Neural progenitor cell (in vitro differentiated cells): ENCODE data around the gene TPGS1. TPM values are rescaled to one million over a fixed set of nuclear protein-coding genes. Genes with fewer than 3 reads are reported as not detected.

Source experiments
- DNase-seq: peaks from one replicate; pipeline ENCODE4 v3.0.0-alpha.2; 2016; ENCODE audit warnings: low spot score
- H2AFZ ChIP-seq: fragments of 200-600 bp; sonication (generic); replicated peaks from 2 replicates; pipeline ENCODE4 v1.6.1; 2016; ENCODE audit warnings: antibody characterized with exemption
- H3F3A ChIP-seq: fragments of 200-600 bp; sonication (generic); 2 replicates; pipeline ENCODE4 v1.6.1; 2016; ENCODE audit warnings: antibody characterized with exemption, low read depth
- H3K27ac ChIP-seq: fragments of 200-600 bp; sonication (generic); 2 replicates; pipeline ENCODE4 v1.5.1; 2016; ENCODE audit warnings: mild to moderate bottlenecking
- H3K27me3 ChIP-seq: fragments of 200-600 bp; sonication (generic); 2 replicates; pipeline ENCODE4 v1.6.1; 2016; ENCODE audit warnings: mild to moderate bottlenecking, moderate library complexity
- H3K36me3 ChIP-seq: fragments of 200-600 bp; sonication (generic); 2 replicates; pipeline ENCODE4 v1.5.1; 2016
- H3K4me1 ChIP-seq: fragments of 200-600 bp; sonication (generic); 2 replicates; pipeline ENCODE4 v1.6.1; 2016; ENCODE audit warnings: mixed run types
- H3K4me2 ChIP-seq: fragments of 200-600 bp; sonication (generic); 2 replicates; pipeline ENCODE4 v1.6.1; 2016
- H3K4me3 ChIP-seq: fragments of 200-600 bp; sonication (generic); 2 replicates; pipeline ENCODE4 v1.5.1; 2016
- H3K79me2 ChIP-seq: fragments of 200-600 bp; sonication (generic); 2 replicates; pipeline ENCODE4 v1.6.1; 2016; ENCODE audit warnings: low read depth
- H3K9ac ChIP-seq: fragments of 200-600 bp; sonication (generic); 2 replicates; pipeline ENCODE4 v1.6.1; 2016
- H3K9me3 ChIP-seq: fragments of 200-600 bp; sonication (generic); 2 replicates; pipeline ENCODE4 v1.5.1; 2016; ENCODE audit warnings: low read depth
- H4K20me1 ChIP-seq: fragments of 200-600 bp; sonication (generic); 2 replicates; pipeline ENCODE4 v1.6.1; 2016; ENCODE audit warnings: low read depth
- H3K27ac Mint-ChIP-seq: 3 replicates; pipeline ENCODE4 v1.8.0; 2021; ENCODE audit warnings: mixed read lengths
- H3K27me3 Mint-ChIP-seq: 2 replicates; pipeline ENCODE4 v1.8.0; 2022; ENCODE audit warnings: low read depth, mild to moderate bottlenecking, inconsistent platforms, moderate library complexity, mixed read lengths; ENCODE audit not compliant: insufficient read depth
- H3K36me3 Mint-ChIP-seq: 3 replicates; pipeline ENCODE4 v1.8.0; 2021; ENCODE audit warnings: mixed read lengths
- H3K4me1 Mint-ChIP-seq: 3 replicates; pipeline ENCODE4 v1.8.0; 2021; ENCODE audit warnings: mixed read lengths
- H3K4me3 Mint-ChIP-seq: 3 replicates; pipeline ENCODE4 v1.8.0; 2021; ENCODE audit warnings: mild to moderate bottlenecking, moderate library complexity, mixed read lengths
- H3K9me3 Mint-ChIP-seq: 3 replicates; pipeline ENCODE4 v1.8.0; 2020; ENCODE audit warnings: mixed read lengths
- CTCF ChIP-seq: fragments of 200-600 bp; sonication (generic); IDR thresholded peaks from 2 replicates; pipeline ENCODE4 v1.5.1; 2017; ENCODE audit warnings: antibody characterized with exemption, mild to moderate bottlenecking
- EZH2 ChIP-seq: fragments of 200-600 bp; sonication (generic); IDR thresholded peaks from 2 replicates; pipeline ENCODE4 v1.6.1; 2017; ENCODE audit warnings: antibody characterized with exemption, mild to moderate bottlenecking, moderate library complexity
- EZH2phosphoT487 ChIP-seq: fragments of 200-600 bp; sonication (generic); IDR thresholded peaks from 2 replicates; pipeline ENCODE4 v1.6.1; 2017; ENCODE audit warnings: antibody characterized with exemption
- total RNA-seq: library from RNA; depleted of rRNA; stranded (reverse); fragments of >200 nt; gene quantifications from 2 replicates; pipeline ENCODE4 v1.2.3, GENCODE V29; 2015; ENCODE audit warnings: low replicate concordance

The TPGS1 gene
- total RNA-seq, 1 donor from 2014 or later = 9.4 TPM

- H3K4me3 Mint-ChIP-seq = no peak overlapping the region
- H3K36me3 Mint-ChIP-seq = no peaks in the 10 kb centered on the region
- no peak overlapping the region for H3K27ac Mint-ChIP-seq
- H2AFZ ChIP-seq = no peak overlapping the region
- H3K4me1 Mint-ChIP-seq = peaks cover 6% of the 10 kb centered on the region
- no peaks in the 10 kb centered on the region for H4K20me1 ChIP-seq
- TF ChIP-seq EZH2 = no peak
- TF ChIP-seq EZH2phosphoT487 = no peak
- no peak for TF ChIP-seq CTCF
- no peak overlapping the region for H3K4me3 ChIP-seq
- no peaks in the 10 kb centered on the region for H3K9me3 Mint-ChIP-seq
- no peaks in the 10 kb centered on the region for H3K79me2 ChIP-seq
- no peaks in the 10 kb centered on the region for H3K36me3 ChIP-seq
- H3K27ac ChIP-seq = no peak overlapping the region
- no peaks in the 10 kb centered on the region for H3K9me3 ChIP-seq
- no peak overlapping the region for H3K9ac ChIP-seq
- H3F3A ChIP-seq = peaks cover 7% of the 10 kb centered on the region
- no peak overlapping the region for H3K4me2 ChIP-seq
- no peaks in the 10 kb centered on the region for H3K27me3 ChIP-seq
- DNase-seq = no peak
- H3K4me1 ChIP-seq = peaks cover 6% of the 10 kb centered on the region
- H3K27me3 Mint-ChIP-seq = peaks cover 9% of the 10 kb centered on the region
Observed at GRCh38 chr19:472005-472858, 35.1 kb upstream of the TPGS1 start.

GRCh38 chr19:474126-475078, 32.9 kb upstream of the TPGS1 start:
- H3K4me2 ChIP-seq = no peak overlapping the region
- peaks cover 5% of the 10 kb centered on the region for H3K4me1 Mint-ChIP-seq
- H3K79me2 ChIP-seq = no peaks in the 10 kb centered on the region
- no peaks in the 10 kb centered on the region for H3K36me3 ChIP-seq
- peaks cover 6% of the 10 kb centered on the region for H3K4me1 ChIP-seq
- H3K36me3 Mint-ChIP-seq = no peaks in the 10 kb centered on the region
- peaks cover 7% of the 10 kb centered on the region for H3F3A ChIP-seq
- TF ChIP-seq CTCF (no peak), EZH2phosphoT487 (no peak), EZH2 (no peak)
- H4K20me1 ChIP-seq = no peaks in the 10 kb centered on the region
- H3K27me3 Mint-ChIP-seq = peaks cover 6% of the 10 kb centered on the region
- no peaks in the 10 kb centered on the region for H3K27me3 ChIP-seq
- H3K27ac ChIP-seq = no peak overlapping the region
- H3K4me3 ChIP-seq = no peak overlapping the region
- no peak for DNase-seq
- no peak overlapping the region for H2AFZ ChIP-seq
- no peaks in the 10 kb centered on the region for H3K9me3 Mint-ChIP-seq
- H3K9me3 ChIP-seq = no peaks in the 10 kb centered on the region
- no peak overlapping the region for H3K4me3 Mint-ChIP-seq
- H3K27ac Mint-ChIP-seq = no peak overlapping the region
- no peak overlapping the region for H3K9ac ChIP-seq

- Mint-ChIP-seq H3K9me3 (peaks cover 5% of the 10 kb centered on the region), H3K36me3 (no peaks in the 10 kb centered on the region), H3K27ac (no peak overlapping the region), H3K4me3 (no peak overlapping the region), H3K27me3 (peaks cover 9% of the 10 kb centered on the region), H3K4me1 (peaks cover 15% of the 10 kb centered on the region)
- Histone ChIP-seq H3K36me3 (no peaks in the 10 kb centered on the region), H4K20me1 (no peaks in the 10 kb centered on the region), H3K9ac (no peak overlapping the region), H3K79me2 (no peaks in the 10 kb centered on the region), H3K27me3 (no peaks in the 10 kb centered on the region), H3F3A (peaks cover 8% of the 10 kb centered on the region), H3K4me1 (peaks cover 5% of the 10 kb centered on the region), H3K4me3 (no peak overlapping the region), H3K4me2 (no peak overlapping the region), H3K9me3 (no peaks in the 10 kb centered on the region), H3K27ac (no peak overlapping the region), H2AFZ (no peak overlapping the region)
- TF ChIP-seq EZH2 (no peak), EZH2phosphoT487 (no peak), CTCF (no peak)
- no peak for DNase-seq
Observed at GRCh38 chr19:475360-475759, 31.9 kb upstream of the TPGS1 start.
